Adrenal gland (tissue), 5 donors: ENCODE measurements around the gene CTDSP2.
"Not testable (repeated sequence)": the region's sequence is repeated elsewhere in the genome, so short reads cannot be mapped to it uniquely, and the experiment has no call there.

ENCODE experiments used
- POLR2A ChIP-seq, 2 donors: fragments of 450-650 bp; IDR thresholded peaks; one replicate each; pipeline ENCODE4 v1.6.1; 2017; ENCODE audit warnings: antibody characterized with exemption in 2 of 2, mild to moderate bottlenecking in 2 of 2, moderate library complexity in 1 of 2
- TF ChIP-seq, protein P1 (sequence below), 6 experiments: fragments of 450-650 bp in 4 of 6; fragments of 200-600 bp in 2 of 6; sonication (generic) in 1 of 6; IDR thresholded peaks; 1 replicate in 5 of 6; 2 replicates in 1 of 6; pipeline versions ENCODE4 v1.5.1 to v1.8.0; 2016 to 2021; ENCODE audit warnings: antibody characterized with exemption in 6 of 6, mild to moderate bottlenecking in 2 of 6, moderate library complexity in 1 of 6
- donor health status: DM: no; HTN: no; CAD: no.

DNA sequence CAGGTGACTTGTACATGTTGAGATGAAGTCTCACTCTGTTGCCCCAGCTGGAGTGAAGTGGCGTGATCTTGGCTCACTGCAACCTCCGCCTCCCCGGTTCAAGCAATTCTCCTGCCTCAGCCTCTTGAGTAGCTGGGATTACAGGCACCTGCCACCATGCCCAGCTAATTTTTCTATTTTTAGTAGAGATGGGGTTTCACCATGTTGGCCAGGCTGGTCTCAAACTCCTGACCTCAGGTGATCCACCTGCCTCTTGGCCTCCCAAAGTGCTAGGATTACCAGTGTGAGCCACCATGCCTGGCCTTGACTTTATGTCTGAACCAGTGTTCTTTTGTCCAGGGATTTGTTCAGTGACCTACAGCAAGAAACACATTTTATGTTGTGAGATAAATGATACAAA, 2.9 kb upstream of the CTDSP2 start:
- TF ChIP-seq, protein P1, sequence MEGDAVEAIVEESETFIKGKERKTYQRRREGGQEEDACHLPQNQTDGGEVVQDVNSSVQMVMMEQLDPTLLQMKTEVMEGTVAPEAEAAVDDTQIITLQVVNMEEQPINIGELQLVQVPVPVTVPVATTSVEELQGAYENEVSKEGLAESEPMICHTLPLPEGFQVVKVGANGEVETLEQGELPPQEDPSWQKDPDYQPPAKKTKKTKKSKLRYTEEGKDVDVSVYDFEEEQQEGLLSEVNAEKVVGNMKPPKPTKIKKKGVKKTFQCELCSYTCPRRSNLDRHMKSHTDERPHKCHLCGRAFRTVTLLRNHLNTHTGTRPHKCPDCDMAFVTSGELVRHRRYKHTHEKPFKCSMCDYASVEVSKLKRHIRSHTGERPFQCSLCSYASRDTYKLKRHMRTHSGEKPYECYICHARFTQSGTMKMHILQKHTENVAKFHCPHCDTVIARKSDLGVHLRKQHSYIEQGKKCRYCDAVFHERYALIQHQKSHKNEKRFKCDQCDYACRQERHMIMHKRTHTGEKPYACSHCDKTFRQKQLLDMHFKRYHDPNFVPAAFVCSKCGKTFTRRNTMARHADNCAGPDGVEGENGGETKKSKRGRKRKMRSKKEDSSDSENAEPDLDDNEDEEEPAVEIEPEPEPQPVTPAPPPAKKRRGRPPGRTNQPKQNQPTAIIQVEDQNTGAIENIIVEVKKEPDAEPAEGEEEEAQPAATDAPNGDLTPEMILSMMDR (IDR thresholded peaks at IDR 0.05): not testable (repeated sequence)
- not testable (repeated sequence) for TF ChIP-seq POLR2A (IDR thresholded peaks at IDR 0.05)
